ENCODE results near the gene SLC10A4. TPM values are rescaled to one million over a fixed set of nuclear protein-coding genes. Genes with fewer than 3 reads are reported as not detected.

The SLC10A4 gene
- total and polyA plus RNA-seq, 2 of the 8 experiments (the other 6 are each of a cell fraction or from before 2014, with no cell fraction given) = 4.5 to 5.6 TPM

GRCh38 chr4:48495941-48496340 lies 12.8 kb downstream of the SLC10A4 start:
- no peak overlapping the region for H2BK15ac ChIP-seq (ENCODE audit: low read length)
- H3K27me3 ChIP-seq (replicated peaks in 1 of 4; ENCODE audit: control insufficient read depth in 3 of 4, extremely low read depth in 1 of 4, insufficient read depth in 3 of 4, low read length in 3 of 4) = peaks cover 5 to 18% (median 15%) of the 10 kb centered on the region in 4 experiments
- no peak overlapping the region for H3K4me2 ChIP-seq (ENCODE audit: insufficient read depth in 1 of 2, low read depth in 2 of 2, low read length in 2 of 2)
- H2BK120ac ChIP-seq (replicated peaks; ENCODE audit: low read depth, low read length) = no peak overlapping the region
- H3K4me3 ChIP-seq (ENCODE audit: extremely low read depth in 1 of 4, insufficient read depth in 2 of 4, low read depth in 3 of 4, low read length in 4 of 4) = no peak overlapping the region
- no peak overlapping the region for H3K27ac ChIP-seq (ENCODE audit: low read depth, low read length)
- CTCF ChIA-PET (ENCODE audit: partially characterized antibody) = interaction anchor here (0.6 to 1.2 kb wide), 3 partner anchors 38 to 105 kb away, joined by 3 to 4 read pairs (median 3); no protein-coding TSS in a partner anchor
- no peak overlapping the region for H3K9ac ChIP-seq (replicated peaks in 1 of 4; ENCODE audit: extremely low read depth in 1 of 4, low read depth in 3 of 4, low read length in 3 of 4)
- no peak overlapping the region for H4K8ac ChIP-seq (ENCODE audit: extremely low read depth, insufficient read depth, low read length)
- H3K79me1 ChIP-seq (ENCODE audit: low read depth, low read length) = no peaks in the 10 kb centered on the region
- no peaks in the 10 kb centered on the region for H3K9me3 ChIP-seq (ENCODE audit: insufficient read depth in 2 of 2, low read depth in 1 of 2, low read length in 1 of 2)
- H3K4me1 ChIP-seq (replicated peaks in 1 of 4; ENCODE audit: control insufficient read depth in 3 of 4, insufficient read depth in 4 of 4, low read length in 3 of 4) = no peaks in the 10 kb centered on the region; a peak in 2 of 7 replicates
- WGBS, 2 experiments (ENCODE audit: extremely low coverage in 1 of 2, insufficient coverage in 1 of 2, insufficient read length in 1 of 2, insufficient replicate concordance in 2 of 2, low coverage in 1 of 2, low lambda C conversion rate in 2 of 2, missing lambda C conversion rate in 1 of 2) = 98% methylated on average over 2 of the region's 2 CpGs; no CpG with 5 or more reads in 1 of the 2 experiments
- H2BK12ac ChIP-seq (ENCODE audit: low read depth, low read length) = no peak overlapping the region
- H4K91ac ChIP-seq (replicated peaks; ENCODE audit: insufficient read length, low read length) = no peak overlapping the region
- no peak overlapping the region for H2AFZ ChIP-seq (ENCODE audit: low read length)
- no peak overlapping the region for H2BK5ac ChIP-seq (ENCODE audit: low read depth, low read length)
- H3K14ac ChIP-seq (ENCODE audit: insufficient read length) = no peak overlapping the region
- no peak overlapping the region for H3K18ac ChIP-seq (ENCODE audit: extremely low read depth, low read length)
- no peak overlapping the region for H3K56ac ChIP-seq (replicated peaks; ENCODE audit: insufficient read length, low read depth, low read length)
- no peak overlapping the region for H2AK5ac ChIP-seq (ENCODE audit: low read depth, low read length)
- no peak overlapping the region for H4K5ac ChIP-seq (ENCODE audit: insufficient read length, low read depth, low read length)
- FAIRE-seq (no peak), DNase-seq (ENCODE audit: low read depth in 1 of 2, low spot score in 2 of 2) (no peak)
- no peak overlapping the region for H2BK20ac ChIP-seq (ENCODE audit: low read length)
- peaks cover 0 to 6% (median under 1%) of the 10 kb centered on the region in 4 experiments; a peak in 3 of 8 replicates for H3K36me3 ChIP-seq (ENCODE audit: control insufficient read depth in 2 of 4, insufficient read depth in 4 of 4, low read length in 3 of 4)
- peaks cover 0 to 1% of the 10 kb centered on the region in 2 experiments for H4K20me1 ChIP-seq (replicated peaks in 1 of 2; ENCODE audit: control insufficient read depth in 1 of 2, insufficient read depth in 2 of 2, low read length in 2 of 2)
- POLR2A ChIA-PET (ENCODE audit: partially characterized antibody) = interaction anchor here (0.9 kb wide), 1 partner anchor 12 kb away, joined by 3 read pairs; no protein-coding TSS in a partner anchor
- peaks cover 3% of the 10 kb centered on the region; the same call in 1 of the 2 replicates for H3K23me2 ChIP-seq (ENCODE audit: low read depth, low read length)
- no peak overlapping the region for H3K23ac ChIP-seq (ENCODE audit: insufficient read length)
- no peak overlapping the region for H3K4ac ChIP-seq (replicated peaks; ENCODE audit: insufficient read length, low read depth, low read length)
- H3K79me2 ChIP-seq (ENCODE audit: control insufficient read depth in 1 of 2, insufficient read depth in 2 of 2, low read length in 2 of 2) = no peaks in the 10 kb centered on the region
- TF ChIP-seq SP1 (IDR thresholded peaks at IDR 0.05; ENCODE audit: low read depth, low read length) = no peak
- no peak for TF ChIP-seq SRF (IDR thresholded peaks at IDR 0.05; ENCODE audit: low read depth, low read length)
- TF ChIP-seq POLR2A (IDR thresholded peaks at IDR 0.05; ENCODE audit: control extremely low read depth in 1 of 2, low read depth in 2 of 2, low read length in 2 of 2) = no peak
- no peak for TF ChIP-seq BCL11A (IDR thresholded peaks at IDR 0.05; ENCODE audit: low read depth in 2 of 2, low read length in 2 of 2)
- TF ChIP-seq CBX8 (IDR thresholded peaks at IDR 0.05; ENCODE audit: borderline replicate concordance, low read depth, low read length) = no peak
- no peak for TF ChIP-seq CHD1 (IDR thresholded peaks at IDR 0.05; ENCODE audit: low read depth, low read length)
- TF ChIP-seq FOSL1 (IDR thresholded peaks at IDR 0.05; ENCODE audit: insufficient read depth, low read depth, low read length) = no peak
- no peak for TF ChIP-seq SIRT6 (IDR thresholded peaks at IDR 0.05; ENCODE audit: low read length)
- no peak for TF ChIP-seq YY1 (IDR thresholded peaks at IDR 0.05; ENCODE audit: low read depth, low read length)
- TF ChIP-seq TAF1 (IDR thresholded peaks at IDR 0.05; ENCODE audit: low read depth, low read length) = no peak
- no peak for TF ChIP-seq RNF2 (IDR thresholded peaks at IDR 0.05; ENCODE audit: borderline replicate concordance, low read depth, low read length, missing control alignments, poor library complexity, severe bottlenecking)
- no peak for TF ChIP-seq TCF12 (IDR thresholded peaks at IDR 0.05; ENCODE audit: low read depth, low read length)
- TF ChIP-seq BACH1 (IDR thresholded peaks at IDR 0.05; ENCODE audit: low read length) = no peak
- TF ChIP-seq RBBP5 (IDR thresholded peaks at IDR 0.05; ENCODE audit: borderline replicate concordance, low read depth, low read length) = no peak
- no peak for TF ChIP-seq CREB1 (IDR thresholded peaks at IDR 0.05)
- TF ChIP-seq GABPA (IDR thresholded peaks at IDR 0.05; ENCODE audit: borderline replicate concordance, insufficient read depth, low read length) = no peak
